AG04450 (cell line): ENCODE measurements around the gene ADSS2. TPM values are rescaled to one million over a fixed set of nuclear protein-coding genes. Genes with fewer than 3 reads are reported as not detected.

Experiments
- CTCF ChIA-PET: fragments of 300-600, 350-600 bp; formaldehyde crosslinking; extraction: SDS; loops from one replicate; lab custom pipeline; 2022; ENCODE audit warnings: antibody characterized with exemption, inconsistent platforms; lab: Charles Lee
- POLR2A ChIA-PET: fragments of 350-600 bp; formaldehyde crosslinking; extraction: SDS; loops from one replicate; lab custom pipeline; 2021; ENCODE audit warnings: antibody characterized with exemption, inconsistent platforms; lab: Yijun Ruan, JAX
- DNase-seq: peaks from one replicate; pipeline ENCODE4 v3.0.0-alpha.2; 2011; ENCODE audit warnings: low read depth, low spot score
- H3K27ac ChIP-seq: one replicate; pipeline ENCODE4 v1.5.1; 2012; ENCODE audit warnings: low read depth, low read length, control low read depth
- H3K27me3 ChIP-seq: one replicate; pipeline ENCODE4 v1.6.0; 2012; ENCODE audit warnings: low read length; ENCODE audit not compliant: control insufficient read depth, insufficient read depth
- H3K4me3 ChIP-seq: 2 replicates; pipeline ENCODE4 v1.5.1; 2011; ENCODE audit warnings: mild to moderate bottlenecking, low read depth, low read length, control low read depth
- H3K9me3 ChIP-seq: 2 replicates; pipeline ENCODE4 v1.5.1; 2012; ENCODE audit warnings: low read length; ENCODE audit not compliant: control insufficient read depth, insufficient read depth
- polyA plus RNA-seq: library from polyadenylated mRNA; depleted of rRNA; stranded (reverse); fragments of >200 nt; gene quantifications from 2 replicates; pipeline ENCODE4 v1.2.3, GENCODE V29; 2011
- TF ChIP-seq, protein P1 (sequence below): IDR thresholded peaks from 2 replicates; pipeline ENCODE4 v1.5.1; 2011; ENCODE audit warnings: low read depth, low read length, control low read depth, inconsistent platforms

The ADSS2 gene
- polyA plus RNA-seq, 1 experiment: 50.5 TPM

DNA sequence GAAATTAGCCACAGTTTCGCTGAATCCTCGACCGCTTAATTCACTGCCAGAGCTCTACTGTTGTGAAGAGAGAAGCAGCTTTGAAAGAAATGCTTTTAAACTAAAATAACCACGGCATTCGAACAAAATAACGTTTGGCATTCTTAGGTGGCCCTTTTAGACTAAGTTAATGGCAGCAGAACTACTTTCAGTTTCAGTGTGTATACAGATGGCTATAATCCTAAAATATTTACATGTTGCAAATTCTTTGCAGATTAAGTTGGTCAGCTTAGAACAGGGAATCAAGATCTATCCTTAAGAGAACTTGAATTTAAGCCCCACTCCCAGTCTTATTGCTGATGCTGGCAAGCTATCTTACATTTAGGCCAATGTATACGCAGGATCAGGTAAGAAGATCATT, 62.7 kb downstream of the ADSS2 start:
- peak; percentile 8 for DNase-seq
- POLR2A ChIA-PET: no interaction called here
- Histone ChIP-seq H3K4me3 (no peak overlapping the region), H3K27me3 (no peaks in the 10 kb centered on the region), H3K27ac (no peak overlapping the region), H3K9me3 (no peaks in the 10 kb centered on the region)
- CTCF ChIA-PET: no interaction called here
- TF ChIP-seq, protein P1, sequence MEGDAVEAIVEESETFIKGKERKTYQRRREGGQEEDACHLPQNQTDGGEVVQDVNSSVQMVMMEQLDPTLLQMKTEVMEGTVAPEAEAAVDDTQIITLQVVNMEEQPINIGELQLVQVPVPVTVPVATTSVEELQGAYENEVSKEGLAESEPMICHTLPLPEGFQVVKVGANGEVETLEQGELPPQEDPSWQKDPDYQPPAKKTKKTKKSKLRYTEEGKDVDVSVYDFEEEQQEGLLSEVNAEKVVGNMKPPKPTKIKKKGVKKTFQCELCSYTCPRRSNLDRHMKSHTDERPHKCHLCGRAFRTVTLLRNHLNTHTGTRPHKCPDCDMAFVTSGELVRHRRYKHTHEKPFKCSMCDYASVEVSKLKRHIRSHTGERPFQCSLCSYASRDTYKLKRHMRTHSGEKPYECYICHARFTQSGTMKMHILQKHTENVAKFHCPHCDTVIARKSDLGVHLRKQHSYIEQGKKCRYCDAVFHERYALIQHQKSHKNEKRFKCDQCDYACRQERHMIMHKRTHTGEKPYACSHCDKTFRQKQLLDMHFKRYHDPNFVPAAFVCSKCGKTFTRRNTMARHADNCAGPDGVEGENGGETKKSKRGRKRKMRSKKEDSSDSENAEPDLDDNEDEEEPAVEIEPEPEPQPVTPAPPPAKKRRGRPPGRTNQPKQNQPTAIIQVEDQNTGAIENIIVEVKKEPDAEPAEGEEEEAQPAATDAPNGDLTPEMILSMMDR: no peak

DNA sequence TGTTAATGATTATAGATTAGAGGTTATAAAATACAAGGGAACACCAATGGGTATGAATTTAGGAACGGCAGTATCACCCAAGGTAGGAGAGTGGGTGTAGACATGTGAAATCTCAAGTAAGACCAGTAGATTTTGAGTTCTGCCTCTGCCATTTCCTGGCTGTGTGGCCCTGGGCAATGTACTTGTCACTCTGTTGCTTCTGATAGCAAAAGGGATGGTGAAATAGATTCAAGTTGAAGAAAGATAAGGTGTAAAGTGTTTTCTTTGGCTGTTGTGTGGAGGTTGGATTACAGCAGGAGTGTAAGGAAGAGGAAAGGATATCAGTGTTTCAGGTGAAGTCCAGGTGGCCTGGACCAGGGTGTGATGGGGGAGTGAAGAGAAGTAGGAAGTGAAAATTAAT, 64.3 kb downstream of the ADSS2 start:
- no peak for DNase-seq
- TF ChIP-seq, protein P1: no peak
- ChIA-PET POLR2A (no interaction called here), CTCF (no interaction called here)
- Histone ChIP-seq H3K4me3 (no peak overlapping the region), H3K27me3 (no peaks in the 10 kb centered on the region), H3K27ac (no peak overlapping the region), H3K9me3 (no peaks in the 10 kb centered on the region)

- Histone ChIP-seq H3K27me3 (no peaks in the 10 kb centered on the region), H3K4me3 (no peak overlapping the region), H3K27ac (no peak overlapping the region), H3K9me3 (no peaks in the 10 kb centered on the region)
- DNase-seq: no peak
- CTCF ChIA-PET: no interaction called here
- POLR2A ChIA-PET: no interaction called here
- TF ChIP-seq, protein P1: no peak
Measured at GRCh38 chr1:244386595-244386994, 65.1 kb downstream of the ADSS2 start.

DNA sequence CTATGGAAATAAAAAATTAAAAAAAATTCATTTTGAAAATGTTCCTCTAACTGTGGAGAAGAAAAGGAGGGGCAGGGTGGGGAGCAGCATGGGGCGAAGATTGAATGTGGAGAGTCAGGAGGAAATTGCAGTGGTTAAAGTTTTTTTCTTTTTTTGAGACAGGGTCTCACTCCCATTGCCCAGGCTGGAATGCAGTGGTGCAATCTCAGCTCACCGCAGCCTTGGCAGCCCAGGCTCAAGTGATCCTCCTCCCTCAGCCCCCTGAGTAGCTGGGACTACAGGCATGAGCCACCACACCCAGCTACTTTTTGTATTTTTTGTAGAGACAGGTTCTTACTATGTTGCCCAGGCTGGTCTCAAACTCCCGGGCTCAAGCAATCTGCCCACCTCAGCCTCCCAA, 67.6 kb downstream of the ADSS2 start:
- no peak for DNase-seq
- CTCF ChIA-PET: interaction anchor here (1.1 to 1.4 kb wide), 2 partner anchors 30 to 53 kb away, joined by 3 read pairs; no protein-coding TSS in a partner anchor
- Histone ChIP-seq H3K9me3 (no peaks in the 10 kb centered on the region), H3K4me3 (no peak overlapping the region), H3K27me3 (no peaks in the 10 kb centered on the region), H3K27ac (no peak overlapping the region)
- TF ChIP-seq, protein P1: no peak
- POLR2A ChIA-PET: interaction anchor here (0.5 kb wide), 1 partner anchor 60 kb away, joined by 4 read pairs; no protein-coding TSS in a partner anchor

DNA sequence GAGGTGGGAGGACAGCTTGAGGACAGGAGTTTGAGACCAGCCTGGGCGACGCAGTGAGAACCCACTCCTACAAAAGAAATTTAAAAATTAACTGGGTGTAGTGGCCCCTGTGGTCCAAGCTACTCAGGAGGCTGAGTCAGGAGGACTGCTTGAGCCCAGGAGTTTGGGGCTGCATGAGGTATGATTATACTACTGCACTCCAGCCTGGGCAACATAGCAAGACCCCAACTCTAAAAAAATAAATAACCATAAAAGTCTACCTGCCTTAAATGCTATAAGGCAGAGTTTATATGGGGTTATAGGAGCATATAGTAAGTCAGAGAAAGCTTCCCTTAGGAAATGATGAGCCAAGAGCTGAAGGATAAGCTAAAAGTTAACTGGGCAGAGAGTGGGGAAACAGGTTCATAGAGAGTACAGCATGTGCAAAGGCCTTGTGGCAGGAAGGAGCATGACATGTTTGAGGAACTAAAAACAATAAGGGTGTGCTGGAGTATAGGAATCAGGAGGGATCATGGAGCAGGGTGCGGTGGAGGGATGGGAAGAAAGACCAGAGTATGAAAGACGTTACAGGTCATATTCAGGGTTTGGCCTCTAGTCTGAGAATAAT, 68.3 kb downstream of the ADSS2 start:
- CTCF ChIA-PET: interaction anchor here (1.1 to 1.4 kb wide), 2 partner anchors 31 to 53 kb away, joined by 3 read pairs; no protein-coding TSS in a partner anchor
- H3K27me3 ChIP-seq: no peaks in the 10 kb centered on the region
- POLR2A ChIA-PET: interaction anchor here (0.6 kb wide), 1 partner anchor 1117 kb away, joined by 7 read pairs; no protein-coding TSS in a partner anchor
- H3K9me3 ChIP-seq: no peaks in the 10 kb centered on the region
- TF ChIP-seq, protein P1: no peak
- no peak overlapping the region for H3K4me3 ChIP-seq
- no peak overlapping the region for H3K27ac ChIP-seq
- DNase-seq: no peak
